OCI-LY1 (cell line): Measurements from ENCODE around the gene MMEL1.

Experiments used
- H2AFZ ChIP-seq: fragments of 200-600 bp; sonication (generic), shearing (Covaris generic); 2 replicates; pipeline ENCODE4 v1.6.0; 2014; ENCODE audit warnings: antibody characterized with exemption, mild to moderate bottlenecking, low read length
- H3F3A ChIP-seq: fragments of 200-600 bp; sonication (generic), shearing (Covaris generic); 2 replicates; pipeline ENCODE4 v1.6.0; 2014; ENCODE audit warnings: mild to moderate bottlenecking, antibody characterized with exemption, low read length, moderate library complexity; ENCODE audit not compliant: insufficient read depth
- H3K27ac ChIP-seq: fragments of 200-600 bp; sonication (generic); 2 replicates; pipeline ENCODE4 v1.5.1; 2014; ENCODE audit warnings: low read length, mixed run types, mild to moderate bottlenecking, low read depth; ENCODE audit not compliant: poor library complexity, severe bottlenecking
- H3K27me3 ChIP-seq: fragments of 200-600 bp; sonication (generic); 2 replicates; pipeline ENCODE4 v1.6.0; 2014; ENCODE audit warnings: antibody characterized with exemption, mild to moderate bottlenecking, low read length, moderate library complexity; ENCODE audit not compliant: insufficient read depth
- H3K36me3 ChIP-seq: fragments of 200-600 bp; sonication (generic); 2 replicates; pipeline ENCODE4 v1.6.1; 2014; ENCODE audit warnings: mild to moderate bottlenecking, antibody characterized with exemption, low read length, moderate library complexity, mixed read lengths; ENCODE audit not compliant: insufficient read depth
- H3K4me1 ChIP-seq: fragments of 200-600 bp; sonication (generic); 2 replicates; pipeline ENCODE4 v1.5.1; 2014; ENCODE audit warnings: mild to moderate bottlenecking, low read length, moderate library complexity; ENCODE audit not compliant: insufficient read depth, severe bottlenecking
- H3K4me2 ChIP-seq: fragments of 200-600 bp; sonication (generic), shearing (Covaris generic); 2 replicates; pipeline ENCODE4 v1.6.1; 2014; ENCODE audit warnings: low read length
- H3K4me3 ChIP-seq: fragments of 200-600 bp; sonication (generic); 2 replicates; pipeline ENCODE4 v1.5.1; 2014; ENCODE audit warnings: low read length, low read depth, mild to moderate bottlenecking, mixed read lengths; ENCODE audit not compliant: poor library complexity, severe bottlenecking
- H3K79me2 ChIP-seq: fragments of 200-600 bp; shearing (Covaris generic); 2 replicates; pipeline ENCODE4 v1.6.1; 2016; ENCODE audit warnings: mixed run types, low read length, mixed read lengths; ENCODE audit not compliant: insufficient read depth
- H3K9ac ChIP-seq: fragments of 200-600 bp; sonication (generic), shearing (Covaris generic); 2 replicates; pipeline ENCODE4 v1.6.1; 2014; ENCODE audit warnings: mild to moderate bottlenecking, low read length, mixed read lengths
- H3K9me2 ChIP-seq: fragments of 200-600 bp; sonication (generic), shearing (Covaris generic); 2 replicates; pipeline ENCODE4 v1.6.1; 2014; ENCODE audit warnings: low read depth, mild to moderate bottlenecking, low read length, mixed read lengths
- H3K9me3 ChIP-seq: fragments of 200-600 bp; shearing (Covaris generic); 2 replicates; pipeline ENCODE4 v1.6.1; 2014; ENCODE audit warnings: low read length, mixed read lengths
- H4K20me1 ChIP-seq: fragments of 200-600 bp; sonication (generic), shearing (Covaris generic); 2 replicates; pipeline ENCODE4 v1.6.0; 2016; ENCODE audit warnings: mild to moderate bottlenecking, low read length; ENCODE audit not compliant: insufficient read depth
- EZH2 ChIP-seq: fragments of 200-600 bp; sonication (generic), shearing (Covaris generic); IDR thresholded peaks from 2 replicates; pipeline ENCODE4 v1.8.0; 2017; ENCODE audit warnings: borderline replicate concordance, mixed run types, mild to moderate bottlenecking, antibody characterized with exemption, low read length, moderate library complexity, mixed read lengths
- TF ChIP-seq, protein P1 (sequence below): fragments of 200-600 bp; sonication (generic), shearing (Covaris generic); IDR thresholded peaks from 2 replicates; pipeline ENCODE4 v1.5.1; 2017; ENCODE audit warnings: mild to moderate bottlenecking, antibody characterized with exemption, low read length, moderate library complexity, mixed read lengths

The MMEL1 gene

DNA sequence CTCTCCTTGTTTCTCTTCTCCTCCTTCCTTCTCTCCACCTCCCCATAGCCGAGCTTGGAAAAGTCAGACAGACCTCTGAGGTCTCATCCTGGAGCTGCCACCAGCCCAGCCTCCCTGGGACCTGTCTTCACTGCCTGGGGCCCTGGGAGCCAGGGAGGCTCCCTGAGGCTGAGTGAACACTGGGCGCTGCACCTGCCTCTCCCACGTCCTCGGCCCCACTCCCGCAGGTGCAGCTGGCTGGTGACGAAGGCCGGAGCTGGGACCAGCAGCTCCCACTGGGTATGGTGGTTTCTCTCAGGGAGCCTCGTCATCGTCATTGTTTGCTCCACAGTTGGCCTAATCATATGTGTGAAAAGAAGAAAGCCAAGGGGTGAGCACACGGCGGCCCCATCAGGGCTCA, 71.4 kb downstream of the MMEL1 start:
- H4K20me1 ChIP-seq = no peaks in the 10 kb centered on the region
- no peak overlapping the region for H3K9ac ChIP-seq
- H3K4me3 ChIP-seq = no peak overlapping the region
- TF ChIP-seq EZH2 = no peak
- TF ChIP-seq, protein P1, sequence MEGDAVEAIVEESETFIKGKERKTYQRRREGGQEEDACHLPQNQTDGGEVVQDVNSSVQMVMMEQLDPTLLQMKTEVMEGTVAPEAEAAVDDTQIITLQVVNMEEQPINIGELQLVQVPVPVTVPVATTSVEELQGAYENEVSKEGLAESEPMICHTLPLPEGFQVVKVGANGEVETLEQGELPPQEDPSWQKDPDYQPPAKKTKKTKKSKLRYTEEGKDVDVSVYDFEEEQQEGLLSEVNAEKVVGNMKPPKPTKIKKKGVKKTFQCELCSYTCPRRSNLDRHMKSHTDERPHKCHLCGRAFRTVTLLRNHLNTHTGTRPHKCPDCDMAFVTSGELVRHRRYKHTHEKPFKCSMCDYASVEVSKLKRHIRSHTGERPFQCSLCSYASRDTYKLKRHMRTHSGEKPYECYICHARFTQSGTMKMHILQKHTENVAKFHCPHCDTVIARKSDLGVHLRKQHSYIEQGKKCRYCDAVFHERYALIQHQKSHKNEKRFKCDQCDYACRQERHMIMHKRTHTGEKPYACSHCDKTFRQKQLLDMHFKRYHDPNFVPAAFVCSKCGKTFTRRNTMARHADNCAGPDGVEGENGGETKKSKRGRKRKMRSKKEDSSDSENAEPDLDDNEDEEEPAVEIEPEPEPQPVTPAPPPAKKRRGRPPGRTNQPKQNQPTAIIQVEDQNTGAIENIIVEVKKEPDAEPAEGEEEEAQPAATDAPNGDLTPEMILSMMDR = no peak
- H3K9me2 ChIP-seq = no peaks in the 10 kb centered on the region
- H3K27me3 ChIP-seq = no peaks in the 10 kb centered on the region; the same call in 1 of the 2 replicates
- H3F3A ChIP-seq = no peaks in the 10 kb centered on the region
- H3K9me3 ChIP-seq = no peaks in the 10 kb centered on the region
- no peak overlapping the region for H3K4me2 ChIP-seq
- peaks cover 2% of the 10 kb centered on the region for H3K4me1 ChIP-seq
- no peak overlapping the region for H2AFZ ChIP-seq
- H3K79me2 ChIP-seq = no peaks in the 10 kb centered on the region
- no peaks in the 10 kb centered on the region for H3K36me3 ChIP-seq
- H3K27ac ChIP-seq = no peak overlapping the region

DNA sequence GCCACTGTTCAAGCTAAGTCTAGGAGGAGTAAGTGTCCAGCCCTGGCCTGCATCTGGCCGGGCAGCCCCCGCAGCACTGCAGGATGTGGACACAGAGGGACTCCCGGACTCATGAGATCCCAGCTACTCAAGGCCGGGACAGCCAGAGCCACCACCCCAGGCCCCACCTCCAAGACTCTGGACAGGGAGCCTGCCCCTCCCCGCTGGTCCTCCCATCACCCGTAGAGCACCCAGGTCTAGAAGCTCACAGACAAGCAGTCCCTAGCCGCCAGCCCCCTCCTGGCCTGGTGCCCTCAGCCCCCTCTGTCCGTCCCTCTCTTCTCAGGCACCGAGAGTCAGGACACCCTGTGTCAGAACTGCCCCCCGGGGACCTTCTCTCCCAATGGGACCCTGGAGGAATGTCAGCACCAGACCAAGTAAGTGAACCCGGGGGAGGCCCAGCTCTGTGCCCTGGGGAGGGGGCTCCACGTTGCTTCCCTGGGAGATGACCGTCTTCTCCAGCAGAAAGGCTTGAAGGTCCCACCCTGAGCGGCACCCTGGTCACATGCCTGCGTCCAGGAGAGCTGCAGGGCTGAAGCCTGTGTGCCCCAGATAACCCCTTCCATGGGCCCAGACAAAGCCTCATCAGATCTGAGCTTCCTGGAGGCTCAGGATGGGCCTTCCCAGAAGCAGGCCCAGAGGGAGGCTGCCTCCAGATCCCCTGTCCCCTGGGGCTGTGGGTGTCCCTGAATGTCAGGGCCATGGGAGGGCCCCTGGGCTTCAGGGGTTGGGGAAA, 72.3 kb downstream of the MMEL1 start:
- TF ChIP-seq, protein P1 = no peak
- no peak for TF ChIP-seq EZH2
- Histone ChIP-seq H3K4me1 (peaks cover 11% of the 10 kb centered on the region), H3K9me2 (no peaks in the 10 kb centered on the region), H3K27ac (no peak overlapping the region), H3K4me2 (no peak overlapping the region), H3K9me3 (no peaks in the 10 kb centered on the region), H3K9ac (no peak overlapping the region), H2AFZ (no peak overlapping the region), H3K4me3 (no peak overlapping the region), H3K27me3 (no peaks in the 10 kb centered on the region; the same call in 1 of the 2 replicates), H3F3A (no peaks in the 10 kb centered on the region), H3K79me2 (no peaks in the 10 kb centered on the region), H4K20me1 (no peaks in the 10 kb centered on the region), H3K36me3 (no peaks in the 10 kb centered on the region)

DNA sequence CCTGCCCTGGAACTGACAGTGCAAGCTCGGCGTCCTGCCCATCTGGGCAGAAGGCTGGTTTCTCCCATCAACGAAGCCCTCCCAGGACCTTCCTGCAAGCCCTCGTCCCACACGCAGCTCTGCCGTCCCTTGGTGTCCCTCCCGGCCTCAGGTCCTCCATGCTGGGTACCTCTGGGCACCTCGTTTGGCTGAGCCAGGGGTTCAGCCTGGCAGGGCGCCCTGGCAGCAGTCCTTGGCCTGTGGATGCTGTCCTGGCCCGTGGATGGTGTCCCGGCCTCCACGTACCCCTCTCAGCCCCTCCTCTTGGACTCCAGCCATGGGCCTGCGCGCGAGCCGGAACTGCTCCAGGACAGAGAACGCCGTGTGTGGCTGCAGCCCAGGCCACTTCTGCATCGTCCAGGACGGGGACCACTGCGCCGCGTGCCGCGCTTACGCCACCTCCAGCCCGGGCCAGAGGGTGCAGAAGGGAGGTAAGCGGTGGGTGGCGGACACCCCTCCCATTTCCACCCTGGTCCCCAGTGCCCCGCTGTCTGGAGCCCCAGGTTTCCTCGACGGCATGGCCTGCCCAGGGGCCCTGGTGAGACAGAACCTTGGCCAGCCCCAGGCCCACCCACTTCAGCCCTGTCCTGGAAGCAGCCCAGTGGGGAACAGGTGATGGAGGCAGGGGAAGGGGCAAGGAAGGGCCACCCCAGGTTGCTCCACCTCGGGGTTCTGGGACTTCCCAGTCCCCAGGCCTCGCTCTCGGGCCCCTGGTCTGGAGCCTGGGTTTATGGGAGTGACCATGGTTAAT, 73.1 kb downstream of the MMEL1 start:
- Histone ChIP-seq H3K4me1 (peaks cover 12% of the 10 kb centered on the region), H3F3A (no peaks in the 10 kb centered on the region)
- no peak for TF ChIP-seq EZH2
- TF ChIP-seq, protein P1 = no peak

More for the DNA sequence above, 73.1 kb downstream of the MMEL1 start:
- Histone ChIP-seq H4K20me1 (no peaks in the 10 kb centered on the region), H3K4me3 (no peak overlapping the region), H3K9me3 (no peaks in the 10 kb centered on the region), H3K27me3 (no peaks in the 10 kb centered on the region; the same call in 1 of the 2 replicates), H3K9ac (no peak overlapping the region), H3K79me2 (no peaks in the 10 kb centered on the region), H3K4me2 (no peak overlapping the region), H3K36me3 (no peaks in the 10 kb centered on the region), H3K27ac (no peak overlapping the region), H2AFZ (no peak overlapping the region), H3K9me2 (no peaks in the 10 kb centered on the region)
